ENCODE data around the gene ASXL2. TPM values are rescaled to one million over a fixed set of nuclear protein-coding genes. Genes with fewer than 3 reads are reported as not detected.
A peak's percentile ranks its signal among the peaks of the same experiment; 100 is the strongest.

ASXL2 gene
- total and polyA plus RNA-seq, 2 of the 13 experiments (the other 11 are each of a cell fraction or from before 2014, with no cell fraction given) = 12.1 to 19.2 TPM

DNA sequence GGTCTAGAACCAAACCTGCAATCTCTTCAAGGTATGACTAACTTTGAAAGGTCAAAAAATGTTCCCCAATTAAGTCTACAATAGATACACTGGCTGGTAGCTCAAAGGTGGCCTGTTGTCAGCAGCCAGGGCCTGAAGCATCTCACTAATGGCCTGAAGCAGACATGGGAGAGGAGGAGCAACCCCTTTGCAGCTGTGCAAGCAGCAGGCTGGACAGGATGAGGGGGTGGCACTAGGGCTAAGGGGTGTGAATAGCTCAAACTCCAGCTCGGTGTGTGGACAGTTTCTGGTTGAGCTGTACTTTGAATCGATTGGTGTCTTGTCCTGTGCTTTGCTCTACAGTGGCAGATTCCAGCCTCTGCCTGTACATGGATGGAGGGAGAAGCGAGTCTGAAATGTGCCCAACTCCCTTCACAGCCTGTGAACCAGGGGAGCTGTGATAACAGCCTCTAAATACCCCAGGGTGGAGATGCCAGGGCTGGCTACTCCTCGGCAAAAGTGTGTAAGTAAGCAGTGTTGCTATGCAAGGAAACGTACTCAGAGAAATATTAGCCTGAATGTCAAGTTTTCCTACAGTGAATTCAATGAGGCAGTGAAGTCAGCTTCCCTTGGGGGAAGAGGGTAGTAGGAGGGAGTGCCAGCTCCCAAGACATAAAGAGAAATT lies 170.2 kb downstream of the ASXL2 start:
- Histone ChIP-seq H3K4me3 (replicated peaks in 1 of 3; ENCODE audit: insufficient read depth in 1 of 3, low read depth in 2 of 3, low read length in 3 of 3) (peak overlapping the region in 1 of 3 experiments; percentile 39; a peak in 2 of 6 replicates), H3K9ac (ENCODE audit: insufficient read depth, low read depth, low read length) (no peak overlapping the region), H2AFZ (ENCODE audit: low read length) (peak overlapping the region; percentile 12), H3K4me1 (ENCODE audit: insufficient read depth, low read length) (peaks cover 59% of the 10 kb centered on the region), H3K9me3 (ENCODE audit: low read length) (no peaks in the 10 kb centered on the region), H3K27me3 (ENCODE audit: control insufficient read depth in 1 of 2, insufficient read depth in 2 of 2, low read length in 2 of 2) (no peaks in the 10 kb centered on the region; a peak in 1 of 5 replicates), H4K20me1 (ENCODE audit: insufficient read depth, low read length) (no peaks in the 10 kb centered on the region), H3K36me3 (replicated peaks in 1 of 2; ENCODE audit: control insufficient read depth in 1 of 2, insufficient read depth in 2 of 2, low read length in 2 of 2) (no peaks in the 10 kb centered on the region), H3K27ac (ENCODE audit: extremely low read length, insufficient read depth, low read length) (peak overlapping the region; percentile 21), H3K79me2 (ENCODE audit: insufficient read depth, low read length) (no peaks in the 10 kb centered on the region), H3K4me2 (ENCODE audit: low read depth, low read length) (peak overlapping the region; percentile 65)
- in situ Hi-C loops (cut with HindIII; ENCODE audit: extremely low pct_ligation_motif_present, low pct_unique_long_range_greater_than_20kb) = no loop called here
- WGBS (ENCODE audit: low lambda C conversion rate) = 0% methylated on average over 3 of the region's 5 CpGs
- POLR2A ChIA-PET = interaction anchor here (0.7 to 1.0 kb wide), 3 partner anchors 9 to 35 kb away, joined by 3 read pairs; partner anchors contain the start of gene DTNB
- ATAC-seq = peak; percentile 98
- intact Hi-C loops (cut with micrococcal nuclease; ENCODE audit: unreplicated experiment) = no loop called here
- FAIRE-seq = peak; percentile 94
- peak; percentile 86 for DNase-seq (ENCODE audit: low spot score)
- CTCF ChIA-PET (ENCODE audit: low intra/inter-chr PET ratio, low total read pairs) = no interaction called here
- no TSS peak for BruUV-seq (replicated peaks)
- TF ChIP-seq, protein P1, sequence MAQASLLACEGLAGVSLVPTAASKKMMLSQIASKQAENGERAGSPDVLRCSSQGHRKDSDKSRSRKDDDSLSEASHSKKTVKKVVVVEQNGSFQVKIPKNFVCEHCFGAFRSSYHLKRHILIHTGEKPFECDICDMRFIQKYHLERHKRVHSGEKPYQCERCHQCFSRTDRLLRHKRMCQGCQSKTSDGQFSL (CRISPR knock-in tag; IDR thresholded peaks at IDR 0.05) = 0 out of 2 replicates have a peak, but pooled peaks have one; percentile 24
- TF ChIP-seq, protein P2, sequence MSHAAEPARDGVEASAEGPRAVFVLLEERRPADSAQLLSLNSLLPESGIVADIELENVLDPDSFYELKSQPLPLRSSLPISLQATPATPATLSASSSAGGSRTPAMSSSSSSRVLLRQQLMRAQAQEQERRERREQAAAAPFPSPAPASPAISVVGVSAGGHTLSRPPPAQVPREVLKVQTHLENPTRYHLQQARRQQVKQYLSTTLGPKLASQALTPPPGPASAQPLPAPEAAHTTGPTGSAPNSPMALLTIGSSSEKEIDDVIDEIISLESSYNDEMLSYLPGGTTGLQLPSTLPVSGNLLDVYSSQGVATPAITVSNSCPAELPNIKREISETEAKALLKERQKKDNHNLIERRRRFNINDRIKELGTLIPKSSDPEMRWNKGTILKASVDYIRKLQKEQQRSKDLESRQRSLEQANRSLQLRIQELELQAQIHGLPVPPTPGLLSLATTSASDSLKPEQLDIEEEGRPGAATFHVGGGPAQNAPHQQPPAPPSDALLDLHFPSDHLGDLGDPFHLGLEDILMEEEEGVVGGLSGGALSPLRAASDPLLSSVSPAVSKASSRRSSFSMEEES (CRISPR knock-in tag; IDR thresholded peaks at IDR 0.05) = no peak
- TF ChIP-seq SMYD3 (CRISPR knock-in tag; IDR thresholded peaks at IDR 0.05) (peak; percentile 35; the same call in 1 of the 2 replicates), CAMTA2 (CRISPR knock-in tag; IDR thresholded peaks at IDR 0.05; ENCODE audit: borderline replicate concordance) (no peak), YY1 (IDR thresholded peaks at IDR 0.05; ENCODE audit: insufficient read depth, insufficient replicate concordance, low read depth, low read length) (peak; percentile 18), FOXA1 (IDR thresholded peaks at IDR 0.05) (no peak), FOXA1 (CRISPR knock-in tag; IDR thresholded peaks at IDR 0.05) (peak; percentile 39; the same call in 1 of the 2 replicates), POLR2G (IDR thresholded peaks at IDR 0.05; ENCODE audit: low read depth, low read length) (no peak), ZNF678 (CRISPR knock-in tag; IDR thresholded peaks at IDR 0.05) (no peak), PHF21A (CRISPR knock-in tag; IDR thresholded peaks at IDR 0.05) (peak; percentile 70), FOXC1 (CRISPR knock-in tag; IDR thresholded peaks at IDR 0.05; ENCODE audit: borderline replicate concordance) (peak; percentile 74), KMT2B (CRISPR knock-in tag; IDR thresholded peaks at IDR 0.05) (peak; percentile 59; the same call in 1 of the 2 replicates), ZBTB8A (CRISPR knock-in tag; IDR thresholded peaks at IDR 0.05; ENCODE audit: borderline replicate concordance, low read depth) (no peak), SP4 (CRISPR knock-in tag; IDR thresholded peaks at IDR 0.05) (no peak), TARDBP (CRISPR knock-in tag; IDR thresholded peaks at IDR 0.05) (no peak), WIZ (CRISPR knock-in tag; IDR thresholded peaks at IDR 0.05) (peak; percentile 52; the same call in 1 of the 2 replicates), ZSCAN31 (CRISPR knock-in tag; IDR thresholded peaks at IDR 0.05; ENCODE audit: low read depth) (0 out of 2 replicates have a peak, but pooled peaks have one; percentile 63), CEBPG (CRISPR knock-in tag; IDR thresholded peaks at IDR 0.05) (peak; percentile 55), TGIF2 (CRISPR knock-in tag; IDR thresholded peaks at IDR 0.05) (0 out of 2 replicates have a peak, but pooled peaks have one; percentile 14), MIXL1 (CRISPR knock-in tag; IDR thresholded peaks at IDR 0.05) (0 out of 2 replicates have a peak, but pooled peaks have one; percentile 26)
- TF ChIP-seq, protein P3, sequence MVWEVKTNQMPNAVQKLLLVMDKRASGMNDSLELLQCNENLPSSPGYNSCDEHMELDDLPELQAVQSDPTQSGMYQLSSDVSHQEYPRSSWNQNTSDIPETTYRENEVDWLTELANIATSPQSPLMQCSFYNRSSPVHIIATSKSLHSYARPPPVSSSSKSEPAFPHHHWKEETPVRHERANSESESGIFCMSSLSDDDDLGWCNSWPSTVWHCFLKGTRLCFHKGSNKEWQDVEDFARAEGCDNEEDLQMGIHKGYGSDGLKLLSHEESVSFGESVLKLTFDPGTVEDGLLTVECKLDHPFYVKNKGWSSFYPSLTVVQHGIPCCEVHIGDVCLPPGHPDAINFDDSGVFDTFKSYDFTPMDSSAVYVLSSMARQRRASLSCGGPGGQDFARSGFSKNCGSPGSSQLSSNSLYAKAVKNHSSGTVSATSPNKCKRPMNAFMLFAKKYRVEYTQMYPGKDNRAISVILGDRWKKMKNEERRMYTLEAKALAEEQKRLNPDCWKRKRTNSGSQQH (CRISPR knock-in tag; IDR thresholded peaks at IDR 0.05; ENCODE audit: low read depth) = no peak; the same call in 1 of the 2 replicates
- TF ChIP-seq, protein P4, sequence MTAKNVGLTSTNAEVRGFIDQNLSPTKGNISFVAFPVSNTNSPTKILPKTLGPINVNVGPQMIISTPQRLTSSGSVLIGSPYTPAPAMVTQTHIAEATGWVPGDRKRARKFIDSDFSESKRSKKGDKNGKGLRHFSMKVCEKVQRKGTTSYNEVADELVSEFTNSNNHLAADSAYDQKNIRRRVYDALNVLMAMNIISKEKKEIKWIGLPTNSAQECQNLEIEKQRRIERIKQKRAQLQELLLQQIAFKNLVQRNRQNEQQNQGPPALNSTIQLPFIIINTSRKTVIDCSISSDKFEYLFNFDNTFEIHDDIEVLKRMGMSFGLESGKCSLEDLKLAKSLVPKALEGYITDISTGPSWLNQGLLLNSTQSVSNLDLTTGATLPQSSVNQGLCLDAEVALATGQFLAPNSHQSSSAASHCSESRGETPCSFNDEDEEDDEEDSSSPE (CRISPR knock-in tag; IDR thresholded peaks at IDR 0.05) = 0 out of 2 replicates have a peak, but pooled peaks have one; percentile 34
